Hepatocyte (in vitro differentiated cells): ENCODE measurements around the gene GALNT11.

Experiments used
- EZH2 ChIP-seq: fragments of 200-600 bp; sonication (generic); IDR thresholded peaks from 2 replicates; pipeline ENCODE4 v1.6.1; 2016; ENCODE audit warnings: antibody characterized with exemption, mild to moderate bottlenecking, borderline replicate concordance
- EZH2phosphoT487 ChIP-seq: fragments of 200-600 bp; sonication (generic); IDR thresholded peaks from one replicate; pipeline ENCODE4 v1.6.1; 2018; ENCODE audit warnings: antibody characterized with exemption, mild to moderate bottlenecking, low read depth, moderate library complexity; ENCODE audit not compliant: unreplicated experiment, severe bottlenecking
- TF ChIP-seq, protein P1 (sequence below): fragments of 200-600 bp; sonication (generic); IDR thresholded peaks from 2 replicates; pipeline ENCODE4 v1.5.1; 2016; ENCODE audit warnings: antibody characterized with exemption, mild to moderate bottlenecking; ENCODE audit not compliant: poor library complexity

DNA sequence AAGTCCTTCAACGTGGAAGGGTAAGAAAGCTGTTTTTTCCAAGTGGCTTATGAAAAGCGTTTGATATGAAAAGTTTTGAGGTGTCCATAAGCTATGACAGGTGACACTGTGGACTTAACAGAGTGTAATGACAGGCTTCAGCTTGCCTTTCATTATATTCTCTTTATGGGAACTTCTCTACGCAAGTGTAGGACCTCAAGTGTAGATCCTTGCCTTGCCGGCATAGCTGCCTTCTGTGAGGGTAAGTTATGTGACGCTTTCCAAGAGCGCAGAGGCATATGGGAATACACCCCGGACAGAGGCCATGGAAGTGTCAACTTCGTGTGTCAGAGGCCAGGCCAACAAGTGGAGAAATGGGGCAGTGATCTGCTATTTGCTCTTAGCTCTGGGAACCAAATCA lies 91.9 kb downstream of the GALNT11 start:
- TF ChIP-seq, protein P1, sequence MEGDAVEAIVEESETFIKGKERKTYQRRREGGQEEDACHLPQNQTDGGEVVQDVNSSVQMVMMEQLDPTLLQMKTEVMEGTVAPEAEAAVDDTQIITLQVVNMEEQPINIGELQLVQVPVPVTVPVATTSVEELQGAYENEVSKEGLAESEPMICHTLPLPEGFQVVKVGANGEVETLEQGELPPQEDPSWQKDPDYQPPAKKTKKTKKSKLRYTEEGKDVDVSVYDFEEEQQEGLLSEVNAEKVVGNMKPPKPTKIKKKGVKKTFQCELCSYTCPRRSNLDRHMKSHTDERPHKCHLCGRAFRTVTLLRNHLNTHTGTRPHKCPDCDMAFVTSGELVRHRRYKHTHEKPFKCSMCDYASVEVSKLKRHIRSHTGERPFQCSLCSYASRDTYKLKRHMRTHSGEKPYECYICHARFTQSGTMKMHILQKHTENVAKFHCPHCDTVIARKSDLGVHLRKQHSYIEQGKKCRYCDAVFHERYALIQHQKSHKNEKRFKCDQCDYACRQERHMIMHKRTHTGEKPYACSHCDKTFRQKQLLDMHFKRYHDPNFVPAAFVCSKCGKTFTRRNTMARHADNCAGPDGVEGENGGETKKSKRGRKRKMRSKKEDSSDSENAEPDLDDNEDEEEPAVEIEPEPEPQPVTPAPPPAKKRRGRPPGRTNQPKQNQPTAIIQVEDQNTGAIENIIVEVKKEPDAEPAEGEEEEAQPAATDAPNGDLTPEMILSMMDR: no peak
- TF ChIP-seq EZH2phosphoT487: no peak
- no peak for TF ChIP-seq EZH2
